ENCODE data around the gene PPM1D. TPM values are rescaled to one million over a fixed set of nuclear protein-coding genes. Genes with fewer than 3 reads are reported as not detected.

The PPM1D gene
- total RNA-seq, 2 experiments from 2014 or later: 18.1 to 18.3 TPM

- peaks cover 4% of the 10 kb centered on the region for H3K4me1 Mint-ChIP-seq (ENCODE audit: low read depth)
- Histone ChIP-seq H3K36me3 (ENCODE audit: insufficient read depth, low read length) (peaks cover 12% of the 10 kb centered on the region), H3K9me3 (ENCODE audit: control insufficient read depth in 1 of 2, insufficient read depth in 1 of 2, low read length in 2 of 2) (no peaks in the 10 kb centered on the region), H3K4me1 (ENCODE audit: insufficient read depth, low read length) (no peaks in the 10 kb centered on the region), H3K4me3 (ENCODE audit: low read length) (no peak overlapping the region), H3K27me3 (ENCODE audit: control insufficient read depth in 1 of 2, insufficient read depth in 2 of 2, low read length in 2 of 2) (no peaks in the 10 kb centered on the region), H3K27ac (ENCODE audit: low read depth in 1 of 2, low read length in 2 of 2) (no peak overlapping the region)
- DNase-seq: no peak
- intact Hi-C loops (cut with DNase I, micrococcal nuclease): no loop called here
- no peak for TF ChIP-seq CTCF (IDR thresholded peaks at IDR 0.05)
- CTCF ChIA-PET: interaction anchor here (0.7 kb wide), 1 partner anchor 376 kb away, joined by 3 read pairs; no protein-coding TSS in a partner anchor
- no peaks in the 10 kb centered on the region for H3K27me3 Mint-ChIP-seq
- POLR2A ChIA-PET: no interaction called here
- H3K36me3 Mint-ChIP-seq (ENCODE audit: low read depth): peaks cover 47% of the 10 kb centered on the region
- H3K27ac Mint-ChIP-seq: no peak overlapping the region
- H3K9me3 Mint-ChIP-seq: no peaks in the 10 kb centered on the region
- ATAC-seq (ENCODE audit: poor library complexity): no peak
- H3K4me3 Mint-ChIP-seq: no peak overlapping the region
Measured at GRCh38 chr17:60659156-60659555, 59.2 kb downstream of the PPM1D start.

- Mint-ChIP-seq H3K27me3 (no peaks in the 10 kb centered on the region), H3K4me3 (no peak overlapping the region), H3K27ac (no peak overlapping the region), H3K36me3 (ENCODE audit: low read depth) (peaks cover 57% of the 10 kb centered on the region), H3K4me1 (ENCODE audit: low read depth) (peaks cover 3% of the 10 kb centered on the region), H3K9me3 (no peaks in the 10 kb centered on the region)
- Histone ChIP-seq H3K4me1 (ENCODE audit: insufficient read depth, low read length) (no peaks in the 10 kb centered on the region), H3K27ac (ENCODE audit: low read depth in 1 of 2, low read length in 2 of 2) (no peak overlapping the region), H3K9me3 (ENCODE audit: control insufficient read depth in 1 of 2, insufficient read depth in 1 of 2, low read length in 2 of 2) (no peaks in the 10 kb centered on the region), H3K4me3 (ENCODE audit: low read length) (no peak overlapping the region), H3K36me3 (ENCODE audit: insufficient read depth, low read length) (peaks cover 15% of the 10 kb centered on the region), H3K27me3 (ENCODE audit: control insufficient read depth in 1 of 2, insufficient read depth in 2 of 2, low read length in 2 of 2) (no peaks in the 10 kb centered on the region)
- ATAC-seq (ENCODE audit: poor library complexity) (no peak), DNase-seq (no peak)
- ChIA-PET CTCF (no interaction called here), POLR2A (no interaction called here)
- no peak for TF ChIP-seq CTCF (IDR thresholded peaks at IDR 0.05)
- intact Hi-C loops (cut with DNase I, micrococcal nuclease): no loop called here
Measured at GRCh38 chr17:60661489-60661888, 61.5 kb downstream of the PPM1D start.

GRCh38 chr17:60664022-60664421, 64.0 kb downstream of the PPM1D start:
- Histone ChIP-seq H3K36me3 (ENCODE audit: insufficient read depth, low read length) (peaks cover 8% of the 10 kb centered on the region), H3K27ac (ENCODE audit: low read depth in 1 of 2, low read length in 2 of 2) (no peak overlapping the region), H3K9me3 (ENCODE audit: control insufficient read depth in 1 of 2, insufficient read depth in 1 of 2, low read length in 2 of 2) (no peaks in the 10 kb centered on the region), H3K4me1 (ENCODE audit: insufficient read depth, low read length) (no peaks in the 10 kb centered on the region), H3K27me3 (ENCODE audit: control insufficient read depth in 1 of 2, insufficient read depth in 2 of 2, low read length in 2 of 2) (no peaks in the 10 kb centered on the region), H3K4me3 (ENCODE audit: low read length) (no peak overlapping the region)
- POLR2A ChIA-PET: no interaction called here
- CTCF ChIA-PET: no interaction called here
- peaks cover 47% of the 10 kb centered on the region for H3K36me3 Mint-ChIP-seq (ENCODE audit: low read depth)
- no peak for DNase-seq
- no peaks in the 10 kb centered on the region for H3K9me3 Mint-ChIP-seq
- no peak overlapping the region for H3K27ac Mint-ChIP-seq
- no peaks in the 10 kb centered on the region for H3K27me3 Mint-ChIP-seq
- intact Hi-C loops (cut with DNase I, micrococcal nuclease): no loop called here
- no peak overlapping the region for H3K4me3 Mint-ChIP-seq
- H3K4me1 Mint-ChIP-seq (ENCODE audit: low read depth): no peaks in the 10 kb centered on the region
- no peak for ATAC-seq (ENCODE audit: poor library complexity)
- TF ChIP-seq CTCF (IDR thresholded peaks at IDR 0.05): no peak
